Measurements from ENCODE around the gene LRRC46.

DNA sequence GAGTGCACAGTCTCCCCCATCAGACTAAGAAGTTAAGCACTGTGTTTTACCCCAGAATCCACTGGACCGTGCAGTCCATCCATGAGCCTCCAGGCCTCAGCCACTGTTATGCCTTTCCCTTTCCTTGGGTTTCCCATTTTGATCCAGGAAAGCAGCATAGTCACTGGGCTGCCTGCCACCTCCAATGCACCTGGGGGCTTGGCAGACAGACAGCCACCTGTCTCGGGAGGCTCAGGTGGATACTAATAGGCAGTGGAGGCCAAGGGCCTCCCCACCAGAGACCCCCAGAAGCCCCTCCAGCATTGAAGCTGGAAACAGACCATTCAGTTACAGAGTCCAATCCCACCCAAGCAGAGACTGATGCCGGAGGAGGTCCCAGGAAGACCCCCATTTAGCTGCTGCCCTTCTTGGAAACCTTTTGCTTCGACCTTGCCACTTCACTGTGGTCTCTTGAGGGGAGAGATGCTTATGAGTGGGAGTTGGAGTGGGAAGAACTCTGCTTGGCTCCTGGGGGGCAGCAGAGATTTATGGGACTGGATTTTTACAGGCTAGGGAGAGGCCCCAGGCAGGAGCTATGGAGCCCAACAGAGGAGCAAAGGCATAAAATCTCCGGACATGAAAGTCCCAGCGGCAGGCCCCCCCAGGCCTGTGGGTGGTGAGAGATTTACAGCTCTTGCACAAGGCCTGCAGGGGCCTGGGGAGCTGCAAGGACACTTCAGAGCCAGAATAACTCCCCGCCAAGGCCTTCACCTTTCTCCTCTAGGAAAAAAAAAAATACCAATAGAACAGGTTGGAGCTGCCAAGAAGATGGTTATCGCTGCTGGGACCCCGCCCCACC lies 52.3 kb downstream of the LRRC46 start:
- TF ChIP-seq, protein P1, sequence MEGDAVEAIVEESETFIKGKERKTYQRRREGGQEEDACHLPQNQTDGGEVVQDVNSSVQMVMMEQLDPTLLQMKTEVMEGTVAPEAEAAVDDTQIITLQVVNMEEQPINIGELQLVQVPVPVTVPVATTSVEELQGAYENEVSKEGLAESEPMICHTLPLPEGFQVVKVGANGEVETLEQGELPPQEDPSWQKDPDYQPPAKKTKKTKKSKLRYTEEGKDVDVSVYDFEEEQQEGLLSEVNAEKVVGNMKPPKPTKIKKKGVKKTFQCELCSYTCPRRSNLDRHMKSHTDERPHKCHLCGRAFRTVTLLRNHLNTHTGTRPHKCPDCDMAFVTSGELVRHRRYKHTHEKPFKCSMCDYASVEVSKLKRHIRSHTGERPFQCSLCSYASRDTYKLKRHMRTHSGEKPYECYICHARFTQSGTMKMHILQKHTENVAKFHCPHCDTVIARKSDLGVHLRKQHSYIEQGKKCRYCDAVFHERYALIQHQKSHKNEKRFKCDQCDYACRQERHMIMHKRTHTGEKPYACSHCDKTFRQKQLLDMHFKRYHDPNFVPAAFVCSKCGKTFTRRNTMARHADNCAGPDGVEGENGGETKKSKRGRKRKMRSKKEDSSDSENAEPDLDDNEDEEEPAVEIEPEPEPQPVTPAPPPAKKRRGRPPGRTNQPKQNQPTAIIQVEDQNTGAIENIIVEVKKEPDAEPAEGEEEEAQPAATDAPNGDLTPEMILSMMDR (IDR thresholded peaks at IDR 0.05; ENCODE audit: low read depth, low read length): no peak
- TF ChIP-seq POLR2A (IDR thresholded peaks at IDR 0.05; ENCODE audit: extremely low read depth, insufficient read length) (no peak), MYC (IDR thresholded peaks at IDR 0.05; ENCODE audit: low read depth, low read length) (no peak)
- TF ChIP-seq, protein P2, sequence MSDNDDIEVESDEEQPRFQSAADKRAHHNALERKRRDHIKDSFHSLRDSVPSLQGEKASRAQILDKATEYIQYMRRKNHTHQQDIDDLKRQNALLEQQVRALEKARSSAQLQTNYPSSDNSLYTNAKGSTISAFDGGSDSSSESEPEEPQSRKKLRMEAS (IDR thresholded peaks at IDR 0.05; ENCODE audit: low read depth, low read length): no peak

Measured in NB4 (cell line).